HG02970 (cell line): ENCODE measurements around the gene THRA.

Experiments used
- ATAC-seq: cut with Tn5 transposase; IDR thresholded peaks from one replicate; pipeline ENCODE4 v1.9.1; 2021; ENCODE audit warnings: mild to moderate bottlenecking, moderate library complexity, moderate number of reproducible peaks; ENCODE audit not compliant: unreplicated experiment, low FRiP score

The THRA gene

GRCh38 chr17:40062329-40063186 lies at the start of gene THRA:
Gene THRA, plus strand, starts transcription at chr17:40062965. Its CDS starts 11,524 bp downstream, at chr17:40074489.
- no peak for ATAC-seq

GRCh38 chr17:40014375-40014980 lies 48.3 kb upstream of the THRA start:
- ATAC-seq, result no peak

GRCh38 chr17:40015005-40015997 lies 47.5 kb upstream of the THRA start, which contains the start of gene CSF3:
Gene CSF3, plus strand, starts transcription at chr17:40015440. Its CDS starts 35 bp downstream, at chr17:40015475.
- no peak for ATAC-seq

GRCh38 chr17:40015998-40016985 lies 46.5 kb upstream of the THRA start:
- ATAC-seq, result no peak

GRCh38 chr17:40017422-40018080 lies 45.2 kb upstream of the THRA start:
- no peak for ATAC-seq

- no peak for ATAC-seq
These were observed 44.3 kb upstream of the THRA start for GRCh38 chr17:40018211-40019121.

GRCh38 chr17:40019140-40019991 lies 43.4 kb upstream of the THRA start:
- no peak for ATAC-seq

- ATAC-seq, result no peak
These were observed 42.6 kb upstream of the THRA start for GRCh38 chr17:40020146-40020545.

- ATAC-seq, result no peak
These were observed 41.3 kb upstream of the THRA start for GRCh38 chr17:40021451-40021971.

GRCh38 chr17:40022497-40022896 lies 40.3 kb upstream of the THRA start:
- ATAC-seq, result no peak

GRCh38 chr17:40022961-40023541 lies 39.7 kb upstream of the THRA start:
- ATAC-seq, result no peak

- ATAC-seq, result no peak
These were observed 39.0 kb upstream of the THRA start for GRCh38 chr17:40023590-40024292.

GRCh38 chr17:40024901-40025300 lies 37.9 kb upstream of the THRA start:
- no peak for ATAC-seq

GRCh38 chr17:40025559-40025958 lies 37.2 kb upstream of the THRA start:
- ATAC-seq, result no peak

GRCh38 chr17:40025991-40026815 lies 36.6 kb upstream of the THRA start:
- no peak for ATAC-seq
